Adrenal gland (tissue), 12 donors: ENCODE data around the gene BEND6. TPM values are rescaled to one million over a fixed set of nuclear protein-coding genes. Genes with fewer than 3 reads are reported as not detected.

Experiments
- DNase-seq, 7 donors: peaks; one replicate each; pipeline ENCODE4 v3.0.0-alpha.2; 2019 to 2020
- H3K27ac ChIP-seq, 5 donors: fragments of 200-600 bp; sonication (generic) in 4 of 5; 1 replicate in 3 of 5; 2 replicates in 2 of 5; pipeline versions ENCODE4 v1.5.1 to v1.8.0; 2016 to 2020; ENCODE audit warnings: mild to moderate bottlenecking in 1 of 5
- H3K27me3 ChIP-seq: fragments of 200-600 bp; 2 replicates; pipeline ENCODE4 v1.8.0; 2021
- H3K36me3 ChIP-seq, 2 donors: fragments of 200-600 bp; replicated peaks in 1 of 2; 1 replicate in 1 of 2; 2 replicates in 1 of 2; pipeline versions ENCODE4 v1.5.1 to v1.8.0; 2018 to 2022
- H3K4me1 ChIP-seq, 2 donors: fragments of 200-600 bp; replicated peaks in 1 of 2; 1 replicate in 1 of 2; 2 replicates in 1 of 2; pipeline versions ENCODE4 v1.5.1 to v1.8.0; 2018 to 2021
- H3K4me3 ChIP-seq, 4 donors: fragments of 200-600 bp; sonication (generic) in 3 of 4; one replicate each; pipeline ENCODE4 v1.5.1; 2016 to 2018
- H3K9me3 ChIP-seq, 3 donors: fragments of 200-600 bp; sonication (generic) in 1 of 3; replicated peaks in 1 of 3; 1 replicate in 2 of 3; 2 replicates in 1 of 3; pipeline versions ENCODE4 v1.5.1 to v1.8.0; 2016 to 2021
- CTCF ChIP-seq, 6 experiments: fragments of 450-650 bp in 4 of 6; fragments of 200-600 bp in 2 of 6; sonication (generic) in 1 of 6; IDR thresholded peaks; 1 replicate in 5 of 6; 2 replicates in 1 of 6; pipeline versions ENCODE4 v1.5.1 to v1.8.0; 2016 to 2021; ENCODE audit warnings: antibody characterized with exemption in 6 of 6, mild to moderate bottlenecking in 2 of 6, moderate library complexity in 1 of 6
- POLR2A ChIP-seq, 2 donors: fragments of 450-650 bp; IDR thresholded peaks; one replicate each; pipeline ENCODE4 v1.6.1; 2017; ENCODE audit warnings: antibody characterized with exemption in 2 of 2, mild to moderate bottlenecking in 2 of 2, moderate library complexity in 1 of 2
- WGBS, 4 donors: extraction: QIAGEN DNeasy Blood & Tissue Kit in 2 of 4; methylation state at CpG; one replicate each; pipeline versions ENCODE4 v1.1.5 to v1.1.7; 2013 to 2017; 5-methylcytosine and 5-hydroxymethylcytosine counted together
- intact Hi-C, 2 donors: fragments of 100-400 bp; cut with DNase I; formaldehyde crosslinking; loops; one replicate each; pipeline versions ENCODE4 v1.14.1 to v1.15.0; 2022 to 2023
- polyA plus RNA-seq, 3 donors: library from polyadenylated mRNA; stranded (reverse); fragments of 200-250 nt in 2 of 3; fragments of 350-450 nt in 1 of 3; fragmentation: Illumina TruSeq in 1 of 3; extraction: RNeasy Lipid Tissue Mini Kit (QIAGEN cat#74804) in 1 of 3; gene quantifications; one replicate each; pipeline ENCODE4 v1.2.3, GENCODE V29; 2013 to 2014
- total RNA-seq, 9 donors: library from RNA; depleted of rRNA in 4 of 9; stranded (reverse); fragments of >200 nt in 4 of 9; fragments of 120-200 nt in 1 of 9; fragmentation: NEBNext Ultra II Directional in 1 of 9; extraction: Animal tissue kit (Norgen Biotek cat#: 25700) in 1 of 9; gene quantifications; one replicate each; pipeline versions ENCODE4 v1.1.0 to v1.2.4, GENCODE V29; 2013 to 2023
- donor health status: healthy with polysubstance abuse.
- donor health status: Bipolar disorder and iron deficiency.
- donor health status: DM: yes; HTN: yes; CAD: no.
- donor health status: DM: no; HTN: no; CAD: no.
- donor health status: DM: no; HTN: no; CAD: no.
- donor health status: DM: yes; HTN: yes; CAD: no.

Gene BEND6
- total and polyA plus RNA-seq, 12 donors, result 0.67 to 6.0 (median 1.2) TPM; not detected in 1

GRCh38 chr6:56947924-56948323, 7.0 kb upstream of the BEND6 start:
- WGBS, 4 donors, result 52 to 62% (median 57%) methylated on average over 1 of the region's 1 CpG
- no peak overlapping the region for H3K4me3 ChIP-seq
- H3K9me3 ChIP-seq, result no peaks in the 10 kb centered on the region
- TF ChIP-seq CTCF (IDR thresholded peaks at IDR 0.05) (no peak), POLR2A (IDR thresholded peaks at IDR 0.05) (no peak)
- no peak overlapping the region for H3K27ac ChIP-seq
- no peaks in the 10 kb centered on the region for H3K36me3 ChIP-seq
- no peaks in the 10 kb centered on the region for H3K27me3 ChIP-seq
- no peak for DNase-seq
- H3K4me1 ChIP-seq, result no peaks in the 10 kb centered on the region
- intact Hi-C loops, result no loop called here

GRCh38 chr6:56949265-56949664, 5.6 kb upstream of the BEND6 start:
- no peaks in the 10 kb centered on the region for H3K9me3 ChIP-seq
- 43 to 61% (median 54%) methylated on average over 3 of the region's 3 CpGs for WGBS, 4 donors

GRCh38 chr6:56949925-56950495, 4.9 kb upstream of the BEND6 start:
- Histone ChIP-seq H3K4me3 (no peak overlapping the region), H3K36me3 (no peaks in the 10 kb centered on the region), H3K27ac (no peak overlapping the region), H3K9me3 (no peaks in the 10 kb centered on the region), H3K27me3 (peaks cover 2% of the 10 kb centered on the region), H3K4me1 (peaks cover 5 to 7% of the 10 kb centered on the region in 2 donors)
- WGBS, 4 donors, result 8 to 24% (median 15%) methylated on average over 1 of the region's 1 CpG
- DNase-seq, result no peak
- intact Hi-C loops, result no loop called here
- no peak for TF ChIP-seq CTCF (IDR thresholded peaks at IDR 0.05)
- TF ChIP-seq POLR2A (IDR thresholded peaks at IDR 0.05), result no peak

More at GRCh38 chr6:56949265-56949664, 5.6 kb upstream of the BEND6 start:
- no peak overlapping the region for H3K27ac ChIP-seq
- no peak overlapping the region for H3K4me3 ChIP-seq
- TF ChIP-seq CTCF (IDR thresholded peaks at IDR 0.05) (no peak), POLR2A (IDR thresholded peaks at IDR 0.05) (no peak)
- no peak for DNase-seq
- peaks cover 2% of the 10 kb centered on the region for H3K27me3 ChIP-seq
- peaks cover 4 to 7% of the 10 kb centered on the region in 2 donors for H3K4me1 ChIP-seq
- no peaks in the 10 kb centered on the region for H3K36me3 ChIP-seq
- intact Hi-C loops, result no loop called here

GRCh38 chr6:56951049-56951831, 3.7 kb upstream of the BEND6 start:
- H3K4me3 ChIP-seq, result no peak overlapping the region
- TF ChIP-seq CTCF (IDR thresholded peaks at IDR 0.05), result no peak
- TF ChIP-seq POLR2A (IDR thresholded peaks at IDR 0.05), result no peak
- no peaks in the 10 kb centered on the region for H3K9me3 ChIP-seq
- H3K4me1 ChIP-seq, result peaks cover 7 to 10% of the 10 kb centered on the region in 2 donors
- peaks cover 3% of the 10 kb centered on the region for H3K27me3 ChIP-seq
- intact Hi-C loops, result no loop called here
- no peak overlapping the region for H3K27ac ChIP-seq
- H3K36me3 ChIP-seq, result no peaks in the 10 kb centered on the region
- 64 to 71% (median 67%) methylated on average over 3 of the region's 3 CpGs for WGBS, 4 donors
- DNase-seq, result no peak
